Measurements from ENCODE around the gene SLC13A5.
A peak's percentile ranks its signal among the peaks of the same experiment; 100 is the strongest.
"Not testable (repeated sequence)": the region's sequence is repeated elsewhere in the genome, so short reads cannot be mapped to it uniquely, and the experiment has no call there.

SLC13A5 gene

GRCh38 chr17:6752068-6752909 lies 39.1 kb upstream of the SLC13A5 start:
- H3K27me3 ChIP-seq, result no peaks in the 10 kb centered on the region
- peak overlapping the region; percentile 43 to 80 (median 75); a peak in 21 of 22 replicates for H3K27ac ChIP-seq
- peak overlapping the region; percentile 63 to 95 (median 81) for H3K4me2 ChIP-seq
- H3K9ac ChIP-seq, result peak overlapping the region in 10 of 11 experiments; percentile 47 to 67 (median 58); a peak in 18 of 22 replicates
- TF ChIP-seq Cebpa-rat (IDR thresholded peaks at IDR 0.05), result peak in 7 of 11 experiments; percentile 16 to 59 (median 47); a peak in 8 of 22 replicates
- no peaks in the 10 kb centered on the region for H3K9me3 ChIP-seq (replicated peaks in 1 of 11)
- no peaks in the 10 kb centered on the region for H4K20me1 ChIP-seq
- peaks cover 44 to 58% (median 53%) of the 10 kb centered on the region in 10 experiments for H3K4me1 ChIP-seq
- H3K36me3 ChIP-seq, result no peaks in the 10 kb centered on the region
- peak overlapping the region in 4 of 10 experiments; percentile 11 to 50 (median 18); a peak in 3 of 20 replicates for H3K4me3 ChIP-seq

DNA sequence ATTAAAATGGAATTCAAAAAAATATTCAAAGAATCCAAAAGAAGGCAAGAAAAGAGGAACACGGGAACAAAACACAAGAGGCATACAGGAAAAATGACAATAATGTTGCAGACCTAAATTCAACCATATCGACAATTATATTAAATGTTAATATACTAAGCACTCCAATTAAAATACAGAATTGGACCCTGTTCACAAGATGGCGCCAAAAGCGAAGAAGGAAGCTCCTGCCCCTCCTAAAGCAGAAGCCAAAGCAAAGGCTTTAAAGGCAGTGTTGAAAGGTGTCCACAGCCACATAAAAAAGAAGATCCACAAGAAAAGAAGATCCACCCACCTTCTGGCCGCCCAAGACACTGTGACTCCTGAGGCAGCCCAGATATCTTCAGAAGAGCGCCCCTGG lies 36.4 kb upstream of the SLC13A5 start:
- Histone ChIP-seq H3K4me2 (no peak overlapping the region), H3K36me3 (no peaks in the 10 kb centered on the region), H3K9me3 (replicated peaks in 1 of 11) (no peaks in the 10 kb centered on the region), H3K9ac (no peak overlapping the region), H4K20me1 (no peaks in the 10 kb centered on the region), H3K27me3 (no peaks in the 10 kb centered on the region), H3K4me3 (no peak overlapping the region), H3K4me1 (peaks cover 25 to 37% (median 32%) of the 10 kb centered on the region in 10 experiments), H3K27ac (no peak overlapping the region)
- no peak for TF ChIP-seq Cebpa-rat (IDR thresholded peaks at IDR 0.05)

- no peaks in the 10 kb centered on the region for H4K20me1 ChIP-seq
- no peak overlapping the region for H3K27ac ChIP-seq
- peaks cover 19 to 28% (median 23%) of the 10 kb centered on the region in 10 experiments for H3K4me1 ChIP-seq
These were observed 35.4 kb upstream of the SLC13A5 start for GRCh38 chr17:6748617-6749016.

GRCh38 chr17:6746665-6747064 lies 33.5 kb upstream of the SLC13A5 start:
- H3K9me3 ChIP-seq (replicated peaks in 1 of 11); H4K20me1 ChIP-seq; H3K27me3 ChIP-seq; H3K4me3 ChIP-seq; H3K9ac ChIP-seq; H3K27ac ChIP-seq; H3K4me1 ChIP-seq; H3K4me2 ChIP-seq; H3K36me3 ChIP-seq: not testable (repeated sequence)

More at GRCh38 chr17:6748617-6749016, 35.4 kb upstream of the SLC13A5 start:
- H3K4me3 ChIP-seq, result no peak overlapping the region
- H3K9me3 ChIP-seq (replicated peaks in 1 of 11), result no peaks in the 10 kb centered on the region
- H3K27me3 ChIP-seq, result no peaks in the 10 kb centered on the region
- H3K9ac ChIP-seq, result no peak overlapping the region
- no peak overlapping the region for H3K4me2 ChIP-seq
- no peaks in the 10 kb centered on the region for H3K36me3 ChIP-seq
- TF ChIP-seq Cebpa-rat (IDR thresholded peaks at IDR 0.05), result no peak

DNA sequence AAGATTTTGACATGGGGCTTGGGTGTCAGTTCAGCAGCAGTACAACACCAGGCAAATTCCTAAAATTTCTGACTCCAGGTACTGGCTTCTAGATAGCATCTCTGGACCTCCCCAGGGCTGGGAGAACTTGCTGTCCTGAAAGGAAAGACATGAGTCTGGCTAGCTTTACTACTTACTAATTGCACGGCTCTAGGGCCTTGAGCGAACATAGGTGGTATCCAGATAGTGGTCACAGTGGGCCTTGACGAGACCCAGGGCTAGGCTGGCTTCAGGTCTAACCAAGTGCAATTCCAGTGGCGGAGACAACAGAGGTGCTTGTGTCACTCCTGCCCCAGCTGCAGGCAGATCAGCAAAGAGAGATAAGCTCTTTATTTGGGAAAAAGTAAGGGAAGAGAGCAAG lies 16.4 kb upstream of the SLC13A5 start:
- Histone ChIP-seq H3K4me2 (no peak overlapping the region), H3K4me3 (no peak overlapping the region), H3K27me3 (no peaks in the 10 kb centered on the region), H3K27ac (no peak overlapping the region), H3K9me3 (replicated peaks in 1 of 11) (no peaks in the 10 kb centered on the region), H3K9ac (no peak overlapping the region), H4K20me1 (no peaks in the 10 kb centered on the region), H3K4me1 (no peaks in the 10 kb centered on the region), H3K36me3 (no peaks in the 10 kb centered on the region)
- no peak for TF ChIP-seq Cebpa-rat (IDR thresholded peaks at IDR 0.05)

- H3K9ac ChIP-seq, result no peak overlapping the region
- no peak overlapping the region for H3K27ac ChIP-seq
- no peak overlapping the region for H3K4me3 ChIP-seq
- H3K27me3 ChIP-seq, result no peaks in the 10 kb centered on the region
- H3K36me3 ChIP-seq, result no peaks in the 10 kb centered on the region
- peaks cover 0 to 8% (median 0%) of the 10 kb centered on the region in 10 experiments; a peak in 2 of 20 replicates for H3K4me1 ChIP-seq
- TF ChIP-seq Cebpa-rat (IDR thresholded peaks at IDR 0.05), result no peak
- no peaks in the 10 kb centered on the region for H4K20me1 ChIP-seq
- H3K4me2 ChIP-seq, result no peak overlapping the region
- H3K9me3 ChIP-seq (replicated peaks in 1 of 11), result peaks cover 0 to 4% (median 0%) of the 10 kb centered on the region in 11 experiments; a peak in 2 of 22 replicates
These were observed 10.8 kb upstream of the SLC13A5 start for GRCh38 chr17:6724009-6724408.

- 0 out of 22 replicates have a peak, but pooled peaks of 2 of the 11 experiments have one; percentile 18 to 27 for TF ChIP-seq Cebpa-rat (IDR thresholded peaks at IDR 0.05)
- no peak overlapping the region for H3K27ac ChIP-seq
- H3K9me3 ChIP-seq (replicated peaks in 1 of 11), result peaks cover 4 to 10% (median 6%) of the 10 kb centered on the region in 11 experiments; a peak in 12 of 22 replicates
- H3K9ac ChIP-seq, result no peak overlapping the region
- peaks cover 0 to 8% (median 0%) of the 10 kb centered on the region in 10 experiments; a peak in 2 of 20 replicates for H3K4me1 ChIP-seq
- no peaks in the 10 kb centered on the region for H3K36me3 ChIP-seq
- no peak overlapping the region for H3K4me3 ChIP-seq
- H3K27me3 ChIP-seq, result no peaks in the 10 kb centered on the region
- no peak overlapping the region for H3K4me2 ChIP-seq
- H4K20me1 ChIP-seq, result no peaks in the 10 kb centered on the region
These were observed 8.6 kb upstream of the SLC13A5 start for GRCh38 chr17:6721744-6722143.

DNA sequence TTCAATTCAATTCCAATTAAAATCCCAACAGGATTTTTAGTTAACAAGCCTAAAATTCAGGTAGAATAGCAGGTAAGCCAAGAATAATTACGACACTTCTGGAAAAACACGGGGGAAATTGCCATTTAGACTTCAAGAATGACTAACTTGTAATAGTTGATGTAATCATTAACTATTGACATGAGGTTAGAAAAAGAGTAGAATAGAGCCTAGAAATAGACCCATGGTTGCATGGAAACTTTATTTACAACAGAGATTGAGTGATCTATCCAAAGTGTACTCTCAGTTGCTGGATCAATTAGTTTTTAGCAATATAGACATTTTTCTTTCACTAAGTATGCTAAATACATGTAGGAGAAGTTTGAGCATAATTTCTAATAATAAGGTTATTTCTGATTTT lies 3.6 kb upstream of the SLC13A5 start:
- Histone ChIP-seq H3K27me3 (peaks cover 25 to 29% (median 27%) of the 10 kb centered on the region in 11 experiments), H4K20me1 (peaks cover 0 to 14% (median 0%) of the 10 kb centered on the region in 11 experiments; a peak in 4 of 22 replicates), H3K4me3 (no peak overlapping the region)

GRCh38 chr17:6714315-6714874 lies 1.2 kb upstream of the SLC13A5 start:
- H3K27me3 ChIP-seq, result peaks cover 25 to 32% (median 27%) of the 10 kb centered on the region in 11 experiments
- H3K4me1 ChIP-seq, result peaks cover 20 to 31% (median 25%) of the 10 kb centered on the region in 10 experiments
- no peaks in the 10 kb centered on the region for H3K36me3 ChIP-seq
- peaks cover 0 to 14% (median 0%) of the 10 kb centered on the region in 11 experiments; a peak in 4 of 22 replicates for H4K20me1 ChIP-seq
- H3K9ac ChIP-seq, result no peak overlapping the region
- no peak overlapping the region for H3K27ac ChIP-seq
- H3K4me3 ChIP-seq, result no peak overlapping the region
- no peak for TF ChIP-seq Cebpa-rat (IDR thresholded peaks at IDR 0.05)
- H3K4me2 ChIP-seq, result no peak overlapping the region
- peaks cover 9 to 26% (median 19%) of the 10 kb centered on the region in 11 experiments; a peak in 17 of 22 replicates for H3K9me3 ChIP-seq (replicated peaks in 1 of 11)

More for the DNA sequence above, 3.6 kb upstream of the SLC13A5 start:
- TF ChIP-seq Cebpa-rat (IDR thresholded peaks at IDR 0.05), result no peak
- H3K4me1 ChIP-seq, result peaks cover 17 to 27% (median 19%) of the 10 kb centered on the region in 10 experiments
- H3K9me3 ChIP-seq (replicated peaks in 1 of 11), result peaks cover 9 to 26% (median 19%) of the 10 kb centered on the region in 11 experiments; a peak in 17 of 22 replicates
- H3K4me2 ChIP-seq, result no peak overlapping the region
- H3K9ac ChIP-seq, result no peak overlapping the region
- H3K27ac ChIP-seq, result no peak overlapping the region
- no peaks in the 10 kb centered on the region for H3K36me3 ChIP-seq
